DMS153 (cell line): ENCODE data around the gene PURA.

Experiments used
- DNase-seq: peaks from one replicate; lab custom pipeline; 2025; lab: John Stamatoyannopoulos, UW

PURA gene

DNA sequence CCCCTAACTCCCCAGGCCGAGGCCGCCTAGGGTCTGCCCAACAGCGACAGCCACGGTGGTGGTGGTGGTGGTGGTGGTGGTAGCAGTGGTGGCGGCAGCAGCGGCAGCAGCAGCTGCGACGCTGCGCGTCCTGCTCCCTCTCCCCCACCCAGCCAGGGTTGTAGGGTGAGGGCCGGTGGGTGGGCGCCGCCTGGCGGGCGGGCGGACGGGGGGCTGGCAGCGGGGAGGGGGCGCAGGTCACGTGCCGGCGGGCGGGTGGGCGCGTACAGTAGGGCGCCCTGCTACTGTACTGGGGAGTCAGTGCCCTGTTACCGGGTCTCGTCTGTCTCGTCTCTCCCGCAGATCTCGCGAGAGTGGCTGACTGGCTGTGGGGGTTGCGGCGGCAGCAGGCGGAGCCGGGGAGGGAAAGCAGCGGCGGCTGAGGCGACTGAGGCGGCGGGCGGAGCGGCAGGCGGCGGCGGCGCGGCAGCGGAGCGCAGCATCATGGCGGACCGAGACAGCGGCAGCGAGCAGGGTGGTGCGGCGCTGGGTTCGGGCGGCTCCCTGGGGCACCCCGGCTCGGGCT lies at the start of gene PURA:
Gene PURA, plus strand, starts transcription at position 411 of the 565 bp plus-strand sequence. Its CDS starts 73 bp downstream, at position 484.
- peak; percentile 49 for DNase-seq

DNA sequence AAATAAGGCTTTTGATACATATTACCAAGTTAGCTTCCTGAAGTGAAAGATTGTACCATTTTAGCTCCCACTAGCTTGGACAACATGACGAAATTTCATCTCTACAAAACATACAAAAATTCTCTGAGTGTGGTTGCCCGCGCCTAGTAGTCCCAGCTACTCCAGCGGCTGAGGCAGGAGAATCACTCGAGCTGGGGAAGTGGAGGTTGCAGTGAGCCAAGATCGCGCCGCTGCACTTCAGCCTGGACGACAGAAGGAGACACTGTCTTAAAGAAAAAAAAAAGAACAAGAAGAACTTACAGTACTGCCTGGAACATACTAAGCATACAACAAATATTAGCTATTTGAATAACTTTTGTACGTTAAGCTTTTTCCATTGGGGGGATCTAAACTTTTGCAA lies 41.1 kb upstream of the PURA start:
- DNase-seq: no peak

DNA sequence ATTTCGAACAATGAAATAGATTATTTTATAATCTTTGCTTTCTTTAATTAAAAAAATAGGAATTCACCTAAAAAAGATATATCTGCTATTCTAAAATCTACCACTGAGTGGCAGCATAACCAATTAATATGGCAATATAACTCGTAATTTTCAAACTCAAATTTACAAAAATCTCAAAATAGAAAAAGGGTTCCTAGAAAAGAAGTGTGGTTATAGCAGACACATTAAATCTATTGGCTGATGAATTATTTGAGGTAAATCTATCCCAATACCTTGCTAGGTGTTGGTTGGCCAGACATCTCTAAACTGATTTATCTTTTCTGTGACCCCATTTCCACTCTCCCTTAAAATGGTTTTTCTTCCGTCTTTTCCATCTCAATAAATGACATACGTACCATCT lies 40.6 kb upstream of the PURA start:
- DNase-seq: no peak

DNA sequence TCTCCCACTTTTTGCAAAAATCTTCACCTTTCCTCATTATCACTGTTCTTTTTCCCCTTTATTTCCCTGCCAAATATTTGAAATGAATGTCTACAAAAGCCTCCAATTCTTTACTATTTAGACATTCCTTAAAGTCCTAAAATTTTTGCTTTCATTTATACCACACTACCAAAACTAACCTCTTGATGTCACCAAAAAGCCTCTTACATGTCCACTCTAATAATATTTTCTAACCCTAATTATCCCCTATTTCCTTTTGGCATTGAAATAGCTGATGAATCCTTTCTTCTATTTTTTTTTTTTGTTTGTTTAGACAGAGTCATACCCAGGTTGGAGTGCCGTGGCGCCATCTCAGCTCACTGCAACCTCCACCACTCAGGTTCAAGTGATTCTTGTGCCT lies 38.5 kb upstream of the PURA start:
- no peak for DNase-seq

DNA sequence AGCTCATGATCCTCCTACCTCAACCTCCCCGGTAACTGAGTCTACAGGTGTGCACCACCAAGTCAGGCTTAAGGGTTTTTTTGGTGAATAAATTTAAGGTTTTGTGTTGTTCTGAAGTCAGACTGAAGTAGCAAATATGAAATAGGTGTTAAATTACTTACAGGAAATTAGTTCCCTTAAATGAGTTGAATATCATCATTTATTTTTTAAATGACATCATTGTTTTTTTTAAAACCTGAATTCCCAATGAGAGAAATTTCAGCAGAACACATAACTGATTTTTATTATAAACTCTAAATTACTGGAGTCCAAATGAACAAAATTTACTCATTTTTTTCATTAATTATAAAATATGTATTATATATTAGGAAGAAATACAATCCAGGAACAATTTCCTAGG lies 37.8 kb upstream of the PURA start:
- no peak for DNase-seq

DNA sequence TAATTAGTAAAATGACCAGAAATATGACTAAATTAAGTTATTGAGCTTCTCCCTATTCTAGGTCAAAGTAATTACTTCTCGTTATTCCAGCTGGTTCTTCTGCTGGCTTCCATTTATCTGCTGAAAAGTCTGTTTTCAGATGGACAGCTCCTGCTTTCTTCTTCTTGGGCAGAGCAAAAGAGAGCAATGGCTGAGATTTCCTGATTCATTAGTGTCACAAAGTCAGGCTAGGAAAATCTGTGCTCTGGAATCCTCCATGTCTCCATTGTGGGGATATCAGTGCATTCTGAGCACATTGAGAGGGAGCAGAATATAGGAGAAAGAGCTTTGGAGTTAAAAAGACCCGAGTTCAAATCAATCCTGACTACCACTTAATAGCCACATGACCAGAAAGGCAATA lies 37.1 kb upstream of the PURA start:
- no peak for DNase-seq

DNA sequence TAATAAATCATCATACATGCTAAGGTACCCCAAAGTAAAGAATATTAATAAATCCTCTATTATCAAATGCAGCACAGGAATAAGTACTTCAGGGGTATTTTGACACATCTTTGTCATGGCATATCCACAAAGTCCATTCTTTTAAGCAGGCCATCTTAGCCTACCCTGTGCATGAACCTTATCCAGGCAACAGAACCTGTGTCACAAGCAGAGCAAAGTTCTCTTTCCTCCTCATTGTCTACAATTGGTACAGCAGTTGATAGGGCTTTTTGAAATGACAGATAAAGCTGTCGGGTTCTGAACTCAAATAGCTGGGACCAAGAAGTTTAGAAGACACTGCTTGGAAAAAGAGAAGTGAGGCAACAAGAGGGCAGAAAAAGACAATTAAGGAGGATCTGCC lies 30.8 kb upstream of the PURA start:
- DNase-seq: no peak

DNA sequence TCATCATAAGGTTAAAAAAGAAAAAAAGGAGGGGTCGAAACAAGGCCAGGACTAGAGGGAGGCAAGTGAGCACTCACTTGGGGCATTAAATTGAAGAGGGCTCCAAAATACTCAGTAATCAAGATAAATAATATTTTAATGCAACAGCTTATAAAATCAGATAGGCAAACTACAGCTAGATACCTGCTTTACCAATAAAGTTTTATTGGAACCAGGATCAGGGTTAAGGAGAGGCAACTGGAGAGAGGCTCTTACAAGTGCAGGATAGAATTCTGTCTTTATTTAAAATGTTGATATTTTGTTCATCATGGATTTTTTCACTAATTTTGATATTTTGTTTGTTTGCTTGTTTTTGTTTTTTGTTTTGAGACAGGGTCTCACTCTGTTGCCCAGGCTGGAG lies 30.3 kb upstream of the PURA start:
- DNase-seq: no peak

DNA sequence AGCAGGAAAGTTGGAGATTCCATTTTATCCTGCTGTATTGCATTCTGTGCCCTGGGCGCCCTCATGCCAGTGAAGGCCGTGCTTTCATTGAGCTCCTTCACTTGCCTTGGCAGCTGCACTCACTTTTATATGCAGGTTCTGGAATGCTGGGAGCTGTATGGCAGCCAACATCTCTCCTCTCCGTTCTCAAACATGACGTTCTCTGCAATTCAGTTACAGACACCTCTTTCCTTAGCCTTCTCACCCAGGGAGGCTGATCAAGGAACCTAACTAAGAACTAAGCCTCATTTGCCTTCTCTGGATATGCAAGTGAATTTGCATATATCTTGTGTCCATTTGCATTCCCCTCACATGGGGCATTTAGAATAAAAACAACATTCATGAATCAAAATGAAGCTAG lies 29.4 kb upstream of the PURA start:
- no peak for DNase-seq

DNA sequence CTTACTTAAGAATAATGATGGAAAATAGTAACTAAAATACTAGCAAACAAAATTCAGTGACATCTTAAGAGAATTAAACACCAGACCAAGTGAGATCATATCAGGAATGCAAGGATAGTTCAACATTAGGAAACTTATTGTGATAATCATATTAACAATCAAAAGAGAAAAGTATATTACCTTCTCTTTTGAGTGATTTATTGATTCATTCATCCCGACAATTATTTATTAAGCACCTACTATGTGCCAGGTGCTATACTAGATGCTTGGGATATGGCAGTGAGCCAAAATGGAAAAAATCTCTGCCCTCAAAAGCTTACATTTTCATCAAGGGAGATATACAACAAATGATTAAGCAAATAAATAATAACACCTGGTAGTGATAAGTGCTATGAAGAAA lies 23.7 kb upstream of the PURA start:
- no peak for DNase-seq

DNA sequence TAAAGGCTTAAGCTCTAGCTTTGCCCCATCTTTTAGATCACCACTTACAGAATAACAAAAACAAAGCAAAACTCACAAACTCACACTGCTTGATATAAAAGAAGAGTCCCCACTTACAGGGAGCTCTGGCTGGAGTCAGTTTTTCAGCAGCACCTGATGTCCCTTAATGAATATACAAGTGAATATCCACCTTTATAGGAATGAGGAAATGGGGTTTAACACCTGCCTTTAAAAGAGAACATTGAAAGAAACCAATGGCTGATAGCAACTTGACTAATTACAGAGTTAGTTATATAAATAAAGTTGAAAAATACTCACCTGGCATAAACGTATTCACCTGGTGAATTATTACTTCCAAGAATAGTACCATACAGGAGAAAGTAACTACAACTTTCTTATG lies 20.7 kb upstream of the PURA start:
- DNase-seq: no peak

DNA sequence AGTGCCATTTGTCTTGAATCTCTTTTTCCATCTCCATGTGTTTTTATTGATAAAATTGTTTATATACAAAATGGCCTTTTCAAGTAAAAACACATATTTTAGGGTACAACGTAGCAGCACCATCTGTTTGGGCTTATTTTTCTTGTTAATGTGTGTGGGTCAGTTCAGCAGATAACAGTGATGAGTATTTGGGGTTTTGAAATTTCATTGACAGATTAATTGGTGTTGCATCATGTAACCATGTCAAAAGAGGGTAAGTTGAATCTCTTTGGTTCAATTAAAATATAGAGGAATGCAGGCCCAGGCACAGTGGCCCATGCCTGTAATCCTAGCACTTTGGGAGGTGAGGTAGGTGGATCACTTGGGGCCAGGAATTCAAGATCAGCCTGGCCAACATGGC lies 20.0 kb upstream of the PURA start:
- no peak for DNase-seq

DNA sequence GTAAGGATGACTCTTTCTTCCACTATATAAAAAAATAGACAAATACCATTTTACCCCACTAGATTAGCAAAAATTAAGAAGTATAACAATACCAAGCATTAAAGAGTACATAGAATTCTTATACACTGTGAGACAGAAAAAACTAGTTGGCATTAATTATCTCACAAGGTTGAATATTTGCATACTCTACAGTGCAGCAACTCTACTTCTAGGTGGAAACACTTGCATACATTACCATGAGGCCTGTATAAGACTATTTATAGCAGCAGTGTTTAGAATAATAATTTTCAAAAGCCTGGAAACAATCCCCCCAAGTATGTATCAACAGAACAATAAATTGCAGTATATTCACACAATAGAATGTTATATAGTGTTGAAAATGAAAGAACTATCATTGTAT lies 19.0 kb upstream of the PURA start:
- no peak for DNase-seq

DNA sequence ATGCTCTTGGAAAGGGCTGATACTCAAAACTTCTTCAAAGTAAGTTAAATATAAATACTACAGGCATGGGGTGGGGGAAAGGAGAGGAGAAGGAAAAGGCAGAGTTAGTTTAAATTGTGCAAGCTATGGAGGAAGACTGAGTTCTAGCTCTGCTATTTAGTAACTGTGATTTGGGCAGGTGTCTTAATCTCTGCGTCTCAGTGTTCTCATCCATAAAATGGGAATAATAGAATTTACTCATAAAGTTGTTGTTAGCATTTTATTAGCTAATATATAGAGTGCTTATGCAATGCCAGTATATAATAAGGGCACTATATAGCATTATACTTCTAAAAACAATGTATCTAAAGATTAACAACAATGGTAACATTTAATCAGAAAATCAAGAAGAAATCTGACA lies 12.7 kb upstream of the PURA start:
- no peak for DNase-seq

DNA sequence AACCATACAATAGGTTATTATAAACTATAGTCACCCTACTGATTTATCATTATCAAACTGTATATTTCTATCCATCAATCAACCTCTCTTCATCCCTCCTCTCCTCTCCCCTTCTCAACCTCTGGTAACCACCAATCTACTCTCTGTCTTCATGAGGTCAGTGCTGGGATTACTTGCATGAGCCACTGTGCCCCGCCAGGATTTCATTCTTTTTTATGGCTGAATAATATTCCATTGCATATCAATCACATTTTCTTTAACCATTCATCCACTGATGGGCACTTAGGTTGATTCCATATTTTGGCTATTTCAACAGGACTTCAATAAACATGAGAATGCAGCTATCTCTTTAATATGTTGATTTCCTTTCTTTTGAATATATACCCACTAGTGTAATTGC lies 10.8 kb upstream of the PURA start:
- DNase-seq: no peak

DNA sequence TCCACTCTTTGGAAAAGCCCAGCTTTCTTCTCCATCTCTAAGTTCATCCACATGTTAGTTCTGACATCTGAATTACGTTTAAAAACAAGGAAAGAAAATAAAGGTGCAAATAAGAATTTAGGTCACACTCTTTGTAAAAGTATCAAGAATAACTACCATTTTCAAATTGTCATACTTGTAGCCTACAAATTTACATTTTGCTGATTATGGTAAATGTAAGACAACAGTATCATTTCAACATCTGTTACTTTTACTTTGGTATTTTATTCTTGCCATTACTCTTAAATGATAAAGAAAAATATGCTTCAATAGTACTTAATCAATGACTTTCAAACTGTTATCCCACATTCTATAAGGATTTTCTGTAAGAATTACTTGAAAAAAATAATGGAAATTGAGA lies 9.8 kb upstream of the PURA start:
- no peak for DNase-seq

DNA sequence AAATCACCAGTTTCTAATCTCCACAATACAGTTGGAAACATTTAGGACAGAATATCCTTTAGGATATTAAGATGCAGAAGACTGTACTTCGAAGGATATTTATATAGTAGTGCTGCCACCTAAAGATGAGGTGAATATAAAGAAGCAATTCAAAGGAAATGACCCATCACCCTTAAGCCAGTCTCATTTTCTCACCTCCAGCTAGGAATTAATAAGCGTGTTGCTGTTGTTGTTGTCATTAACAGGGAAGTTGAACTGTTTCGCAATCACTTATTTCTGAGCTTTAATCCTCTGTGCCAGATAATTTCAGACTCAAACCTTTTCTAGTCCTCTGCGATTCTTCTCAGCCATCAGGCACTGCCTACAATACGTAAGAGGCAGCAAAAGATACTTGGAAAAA lies 7.8 kb upstream of the PURA start:
- no peak for DNase-seq

DNA sequence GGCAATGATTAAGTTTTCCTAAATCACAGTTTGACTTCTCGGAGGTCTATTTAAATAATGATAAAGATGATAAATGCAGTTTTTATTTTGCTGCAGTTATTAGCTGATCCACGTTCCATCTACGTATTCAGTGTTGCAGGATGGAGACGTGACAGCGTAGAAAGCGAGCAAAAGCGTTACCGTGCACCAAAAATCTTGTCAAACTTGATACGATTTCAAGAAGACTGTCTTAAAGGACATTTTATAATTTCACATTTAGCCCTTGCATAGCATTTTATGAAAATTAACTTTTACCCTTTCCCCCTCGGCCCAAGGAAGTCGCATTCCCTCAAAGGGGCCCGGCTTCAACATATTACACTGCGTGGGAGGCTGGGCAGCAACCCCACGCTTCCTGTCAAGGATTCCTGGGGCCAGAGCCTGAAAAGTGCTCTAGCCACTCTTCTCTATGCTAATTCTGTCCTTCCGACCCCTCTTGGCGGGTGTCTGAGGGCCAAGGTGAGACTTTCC lies 7.1 kb upstream of the PURA start:
- no peak for DNase-seq

DNA sequence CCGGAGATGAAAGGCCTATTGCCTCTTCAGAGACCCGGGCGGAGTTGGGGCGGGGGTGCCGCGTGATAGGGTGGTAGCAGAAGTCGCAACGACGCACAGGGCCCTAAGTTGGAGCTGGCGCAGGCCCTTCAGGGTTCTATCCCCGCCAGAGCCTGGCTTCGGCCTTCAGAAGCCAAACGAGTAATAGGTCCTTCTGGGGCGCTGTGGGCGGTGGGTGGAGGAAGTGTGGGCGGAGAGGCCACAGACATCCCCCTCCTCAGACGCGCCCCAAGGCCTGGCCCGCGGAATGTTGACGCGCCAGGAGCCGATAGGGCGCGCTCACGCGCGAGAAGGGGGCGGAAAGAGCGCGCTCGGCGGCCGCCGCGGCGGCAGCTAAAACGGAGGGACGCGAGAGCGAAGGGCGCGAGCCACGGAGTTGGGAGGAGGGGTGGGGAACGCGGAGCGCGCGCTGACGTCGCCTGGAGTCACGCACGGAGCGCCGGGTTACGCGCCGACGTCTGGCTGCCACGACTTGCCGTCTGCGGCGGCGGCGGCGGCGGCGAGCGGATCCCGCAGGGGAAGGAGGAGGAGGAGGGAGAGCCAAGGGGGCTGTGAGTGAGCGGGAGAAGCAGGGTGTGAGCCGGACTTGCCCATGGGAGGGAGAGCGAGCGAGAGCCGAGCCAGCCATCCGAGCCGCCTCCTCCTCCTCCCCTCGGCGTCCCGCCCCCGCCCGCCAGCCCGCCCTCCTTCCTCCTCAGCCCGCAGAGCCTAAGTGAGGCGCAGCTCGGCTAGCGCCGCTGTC lies 6.4 kb upstream of the PURA start:
- DNase-seq: peak; percentile 67

DNA sequence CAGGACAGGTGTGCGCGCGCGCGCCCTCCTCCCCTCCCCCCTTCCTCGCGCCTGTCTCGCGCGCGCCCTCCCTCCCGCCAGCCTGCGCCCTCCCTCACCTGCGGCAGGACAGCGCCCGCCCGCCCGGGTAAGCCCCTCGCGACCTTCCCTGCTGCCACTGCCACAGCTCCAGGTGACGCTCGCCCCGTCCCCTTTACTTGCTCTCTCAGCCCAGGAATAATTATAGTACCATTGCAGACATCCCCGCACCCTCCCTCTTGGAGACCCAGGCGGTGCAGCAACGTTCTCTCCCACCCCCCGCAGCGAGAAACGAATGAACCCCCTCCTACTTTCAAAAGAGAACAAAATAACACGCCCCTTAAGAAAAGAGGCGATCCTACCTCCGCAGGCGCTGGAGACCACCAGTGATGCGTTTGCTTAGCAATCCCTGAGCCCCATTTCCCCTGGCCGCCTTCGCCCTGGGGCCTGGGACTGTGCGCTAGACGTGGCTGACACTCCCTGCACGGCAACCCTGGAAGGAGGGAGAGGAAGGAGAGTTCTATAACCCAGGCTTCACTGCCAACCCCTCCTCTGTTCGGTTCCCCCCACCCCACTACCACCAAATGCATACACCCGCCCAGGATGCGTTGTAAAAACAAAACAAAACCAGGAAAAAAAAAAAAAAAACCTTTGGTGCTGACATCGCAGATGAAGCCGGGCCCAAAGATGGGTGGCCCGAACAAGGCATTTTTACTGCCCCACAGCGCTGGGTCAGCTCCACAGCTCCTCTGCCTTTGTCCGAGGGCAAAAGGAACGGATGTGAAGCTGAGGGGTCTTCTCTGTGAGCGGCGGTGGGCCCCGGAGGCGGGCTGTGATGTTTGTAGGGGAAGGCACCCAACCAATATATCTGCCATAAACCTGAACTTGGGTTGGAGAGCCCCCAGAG lies 5.6 kb upstream of the PURA start:
- DNase-seq: no peak

DNA sequence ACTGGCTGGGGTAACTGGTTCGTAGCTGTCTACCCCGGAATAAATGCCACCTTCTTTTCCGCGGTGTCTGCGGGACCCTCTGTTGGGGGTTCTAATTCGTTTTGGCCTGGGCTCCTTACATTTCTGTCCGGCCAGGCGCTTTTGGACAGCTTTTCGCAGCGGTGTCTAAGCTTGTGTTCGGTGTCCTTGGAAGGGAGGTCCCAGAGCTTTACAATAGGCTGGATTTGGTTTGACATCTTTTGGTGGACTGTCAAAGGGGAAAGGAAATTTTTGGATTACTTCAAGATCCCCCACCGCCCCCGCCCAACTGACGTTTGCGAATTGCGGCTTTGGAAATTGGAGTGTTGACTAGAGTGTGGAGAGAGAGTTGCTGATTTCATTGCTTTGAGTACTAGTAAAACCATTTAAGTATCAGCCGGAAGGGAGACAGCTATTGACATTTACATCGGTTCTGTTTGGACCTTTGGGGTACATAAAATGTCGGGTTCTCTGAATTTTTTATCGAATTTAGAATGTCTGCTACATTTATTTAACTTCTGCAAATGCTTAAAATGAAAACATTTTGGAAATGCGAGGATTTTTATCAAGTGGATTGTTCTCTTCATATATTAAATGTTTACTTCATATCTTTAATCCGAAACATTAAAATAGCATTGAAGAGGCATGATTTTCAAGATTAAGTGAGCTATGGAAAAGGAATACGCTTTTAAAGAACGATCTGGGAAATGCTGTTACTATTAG lies 4.7 kb upstream of the PURA start:
- DNase-seq: no peak
